Effector memory CD4-positive, alpha-beta T cell (primary cell): ENCODE results near the gene RNF152.

Experiments used
- DNase-seq, 3 donors: peaks; one replicate each; pipeline ENCODE4 v3.0.0-alpha.2; 2020
- H3K27ac ChIP-seq: 2 replicates; pipeline ENCODE4 v1.7.0; 2013; ENCODE audit warnings: mild to moderate bottlenecking, low read length, moderate library complexity; ENCODE audit not compliant: insufficient read depth, poor library complexity, severe bottlenecking
- H3K27me3 ChIP-seq: replicated peaks from 2 replicates; pipeline ENCODE4 v1.7.0; 2013; ENCODE audit warnings: mild to moderate bottlenecking, low read length; ENCODE audit not compliant: insufficient read depth, control insufficient read depth, poor library complexity, severe bottlenecking
- H3K36me3 ChIP-seq: 2 replicates; pipeline ENCODE4 v1.7.0; 2013; ENCODE audit warnings: mild to moderate bottlenecking, low read length, moderate library complexity; ENCODE audit not compliant: control insufficient read depth, insufficient read depth
- H3K4me1 ChIP-seq: 2 replicates; pipeline ENCODE4 v1.7.0; 2013; ENCODE audit warnings: low read length, mild to moderate bottlenecking; ENCODE audit not compliant: control insufficient read depth, insufficient read depth, poor library complexity, severe bottlenecking
- H3K4me3 ChIP-seq: 2 replicates; pipeline ENCODE4 v1.7.0; 2013; ENCODE audit warnings: low read length, low read depth, mild to moderate bottlenecking; ENCODE audit not compliant: insufficient read depth, poor library complexity, severe bottlenecking
- H3K9me3 ChIP-seq: 2 replicates; pipeline ENCODE4 v1.7.0; 2013; ENCODE audit warnings: mild to moderate bottlenecking, low read length, moderate library complexity; ENCODE audit not compliant: control insufficient read depth

The RNF152 gene

GRCh38 chr18:61855449-61856378 is 37.1 kb downstream of the RNF152 start:
- Histone ChIP-seq H3K27ac (no peak overlapping the region), H3K27me3 (no peaks in the 10 kb centered on the region), H3K9me3 (no peaks in the 10 kb centered on the region), H3K4me3 (no peak overlapping the region), H3K4me1 (no peaks in the 10 kb centered on the region), H3K36me3 (no peaks in the 10 kb centered on the region)
- no peak for DNase-seq

DNA sequence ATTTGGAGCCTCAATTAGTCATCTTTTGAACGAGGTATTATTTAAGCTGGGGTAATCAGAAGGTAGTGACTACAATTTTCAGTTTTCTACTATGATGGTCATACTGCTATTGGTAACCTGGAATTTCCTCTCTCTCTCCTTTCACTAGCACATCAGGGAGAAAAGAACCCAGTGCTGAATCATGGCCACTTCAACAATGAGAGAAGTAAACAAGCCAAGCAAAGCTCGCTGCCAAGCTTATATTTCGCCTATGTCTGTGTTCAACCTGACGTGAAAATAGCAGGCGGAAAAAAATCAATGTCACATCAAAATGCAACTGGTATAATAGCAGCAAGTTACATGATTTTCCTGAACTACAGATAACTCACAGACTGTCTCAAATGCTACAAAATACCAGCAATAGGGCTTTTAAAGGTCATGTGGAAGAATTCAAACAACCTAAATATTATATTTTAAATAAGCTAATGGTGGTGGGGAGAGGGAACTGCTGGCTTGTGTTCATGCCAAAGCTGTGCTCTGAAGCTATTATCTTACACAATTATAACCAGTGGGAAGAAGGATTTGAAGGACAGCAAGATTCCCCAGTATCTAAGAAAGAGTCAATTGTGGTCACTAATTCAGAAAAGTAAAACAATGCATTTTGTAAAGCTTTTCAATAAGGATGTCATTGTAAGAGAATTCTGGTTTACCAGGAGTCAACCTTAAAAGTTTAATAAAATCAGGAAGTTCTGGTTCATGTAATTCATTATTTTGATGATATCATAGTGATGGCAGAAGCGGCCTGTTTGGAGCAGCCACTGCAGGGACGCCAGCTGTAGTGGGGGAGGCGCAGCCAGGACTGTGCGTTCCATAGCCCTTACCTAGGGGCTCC is 38.0 kb downstream of the RNF152 start:
- no peak for DNase-seq
- H3K4me1 ChIP-seq: no peaks in the 10 kb centered on the region
- H3K9me3 ChIP-seq: no peaks in the 10 kb centered on the region
- no peaks in the 10 kb centered on the region for H3K36me3 ChIP-seq
- no peaks in the 10 kb centered on the region for H3K27me3 ChIP-seq
- no peak overlapping the region for H3K4me3 ChIP-seq
- H3K27ac ChIP-seq: no peak overlapping the region

DNA sequence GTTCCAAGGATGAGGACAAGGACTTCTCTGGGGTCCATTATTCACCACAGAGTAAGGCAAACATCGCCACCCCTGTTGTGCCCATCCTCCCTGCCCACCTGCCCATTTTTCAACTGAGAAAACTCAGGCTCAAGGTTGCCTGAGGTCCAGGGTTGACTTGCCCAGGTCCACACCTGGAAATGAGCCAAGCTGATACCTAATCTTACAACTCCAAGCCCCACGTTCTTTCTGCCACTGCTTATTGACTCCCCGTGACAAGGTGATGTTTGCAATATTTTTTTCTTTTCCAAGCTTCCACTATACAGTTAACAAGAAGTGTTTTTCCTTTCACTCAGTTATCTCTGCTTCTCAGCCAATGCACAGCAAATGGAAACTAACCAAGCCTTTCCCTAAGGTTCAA is 39.0 kb downstream of the RNF152 start:
- no peak for DNase-seq
- no peaks in the 10 kb centered on the region for H3K9me3 ChIP-seq
- no peak overlapping the region for H3K4me3 ChIP-seq
- no peaks in the 10 kb centered on the region for H3K36me3 ChIP-seq
- no peaks in the 10 kb centered on the region for H3K4me1 ChIP-seq
- no peak overlapping the region for H3K27ac ChIP-seq
- no peaks in the 10 kb centered on the region for H3K27me3 ChIP-seq

GRCh38 chr18:61852496-61852895 is 40.3 kb downstream of the RNF152 start:
- DNase-seq: no peak
- H3K4me3 ChIP-seq: no peak overlapping the region
- no peaks in the 10 kb centered on the region for H3K4me1 ChIP-seq
- H3K9me3 ChIP-seq: no peaks in the 10 kb centered on the region
- no peaks in the 10 kb centered on the region for H3K36me3 ChIP-seq
- no peaks in the 10 kb centered on the region for H3K27me3 ChIP-seq
- H3K27ac ChIP-seq: no peak overlapping the region

DNA sequence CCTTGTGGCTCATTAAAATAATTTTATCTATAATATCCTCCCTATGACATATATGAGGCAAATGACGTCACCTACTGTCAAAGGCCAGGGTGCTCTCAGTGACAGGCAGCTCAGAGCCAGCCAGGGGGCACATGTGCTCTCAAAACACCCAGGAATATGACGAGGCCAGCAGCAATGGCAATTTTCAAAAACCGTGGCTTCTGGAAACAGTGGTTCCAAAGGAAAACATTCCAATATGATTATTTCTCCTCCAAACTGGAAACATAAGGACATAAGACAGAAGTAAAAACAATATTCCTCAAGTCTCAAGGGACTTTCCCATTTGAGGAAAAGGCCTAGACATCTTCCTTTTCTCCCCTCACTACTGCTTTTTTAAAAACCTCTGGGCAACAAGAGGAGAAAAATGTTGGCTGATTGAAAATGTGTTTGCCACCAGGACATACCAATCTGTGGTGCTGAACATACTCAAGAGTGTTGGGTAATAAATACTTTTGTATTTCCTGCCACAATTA is 40.8 kb downstream of the RNF152 start:
- no peak for DNase-seq
- no peak overlapping the region for H3K4me3 ChIP-seq
- H3K27me3 ChIP-seq: no peaks in the 10 kb centered on the region
- H3K4me1 ChIP-seq: no peaks in the 10 kb centered on the region
- no peak overlapping the region for H3K27ac ChIP-seq
- no peaks in the 10 kb centered on the region for H3K9me3 ChIP-seq
- H3K36me3 ChIP-seq: no peaks in the 10 kb centered on the region

DNA sequence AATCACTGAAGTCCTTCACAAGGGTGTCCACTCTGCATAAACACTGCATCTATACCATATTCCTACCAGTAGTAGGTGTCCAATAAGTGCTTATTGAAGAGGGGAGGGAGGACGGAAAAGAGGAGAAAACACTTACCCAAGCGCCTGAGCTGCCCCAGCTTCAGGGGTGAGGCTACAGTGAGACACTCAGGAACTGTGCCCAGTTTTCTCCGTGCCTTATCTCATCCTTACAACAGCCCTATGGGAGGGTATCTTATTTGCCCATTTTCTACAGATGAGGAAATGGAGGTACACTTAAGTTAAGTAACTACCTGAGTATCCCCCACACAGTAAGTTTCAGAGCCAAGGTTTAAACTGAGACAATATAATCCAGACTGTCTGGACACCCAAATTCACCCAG is 41.5 kb downstream of the RNF152 start:
- Histone ChIP-seq H3K27me3 (no peaks in the 10 kb centered on the region), H3K36me3 (no peaks in the 10 kb centered on the region), H3K9me3 (no peaks in the 10 kb centered on the region), H3K4me1 (no peaks in the 10 kb centered on the region), H3K4me3 (no peak overlapping the region), H3K27ac (no peak overlapping the region)
- DNase-seq: no peak

- no peak for DNase-seq
- H3K4me3 ChIP-seq: no peak overlapping the region
Measured at GRCh38 chr18:61850756-61851155, 42.1 kb downstream of the RNF152 start.

GRCh38 chr18:61847164-61847791 is 45.5 kb downstream of the RNF152 start:
- Histone ChIP-seq H3K4me1 (no peaks in the 10 kb centered on the region), H3K9me3 (no peaks in the 10 kb centered on the region), H3K27ac (no peak overlapping the region), H3K36me3 (no peaks in the 10 kb centered on the region), H3K27me3 (no peaks in the 10 kb centered on the region), H3K4me3 (no peak overlapping the region)
- no peak for DNase-seq

More at GRCh38 chr18:61850756-61851155, 42.1 kb downstream of the RNF152 start:
- Histone ChIP-seq H3K36me3 (no peaks in the 10 kb centered on the region), H3K27ac (no peak overlapping the region), H3K4me1 (no peaks in the 10 kb centered on the region), H3K9me3 (no peaks in the 10 kb centered on the region), H3K27me3 (no peaks in the 10 kb centered on the region)

GRCh38 chr18:61845197-61845596 is 47.6 kb downstream of the RNF152 start:
- H3K27me3 ChIP-seq: no peaks in the 10 kb centered on the region
- no peak overlapping the region for H3K4me3 ChIP-seq
- no peaks in the 10 kb centered on the region for H3K9me3 ChIP-seq
- DNase-seq: no peak
- H3K27ac ChIP-seq: no peak overlapping the region
- H3K36me3 ChIP-seq: no peaks in the 10 kb centered on the region
- H3K4me1 ChIP-seq: no peaks in the 10 kb centered on the region
